Stimulated activated CD8-positive, alpha-beta memory T cell treated with anti-CD3 and anti-CD28 coated beads, Interleukin-12 subunit alpha, Interleukin-12 subunit beta, amount 100 ng/mL, for 4 hours (primary cell): ENCODE results near the gene TCF4.

Source experiments
- DNase-seq: peaks from one replicate; pipeline ENCODE4 v3.0.0-alpha.2; 2020; ENCODE audit warnings: low read depth

The TCF4 gene

GRCh38 chr18:55585920-55586561, 2.0 kb downstream of the TCF4 start:
- no peak for DNase-seq

GRCh38 chr18:55585065-55585919, 2.7 kb downstream of the TCF4 start:
- DNase-seq = no peak

- no peak for DNase-seq
Observed at GRCh38 chr18:55584201-55584600, 3.8 kb downstream of the TCF4 start.

- no peak for DNase-seq
Observed at GRCh38 chr18:55582325-55582724, 5.7 kb downstream of the TCF4 start.

- no peak for DNase-seq
Observed at GRCh38 chr18:55579501-55580270, 8.3 kb downstream of the TCF4 start.

- no peak for DNase-seq
Observed at GRCh38 chr18:55577812-55578539, 10.0 kb downstream of the TCF4 start.

GRCh38 chr18:55576001-55576400, 12.0 kb downstream of the TCF4 start:
- no peak for DNase-seq

- no peak for DNase-seq
Observed at GRCh38 chr18:55575066-55575465, 12.9 kb downstream of the TCF4 start.

GRCh38 chr18:55573386-55573785, 14.6 kb downstream of the TCF4 start:
- DNase-seq = no peak

GRCh38 chr18:55570966-55571365, 17.0 kb downstream of the TCF4 start:
- no peak for DNase-seq

- no peak for DNase-seq
Observed at GRCh38 chr18:55566456-55566935, 21.5 kb downstream of the TCF4 start.

- DNase-seq = no peak
Observed at GRCh38 chr18:55559739-55560138, 28.3 kb downstream of the TCF4 start.

- DNase-seq = no peak
Observed at GRCh38 chr18:55557211-55557610, 30.8 kb downstream of the TCF4 start.

- no peak for DNase-seq
Observed at GRCh38 chr18:55555395-55556027, 32.5 kb downstream of the TCF4 start.

GRCh38 chr18:55552526-55553189, 35.3 kb downstream of the TCF4 start:
- DNase-seq = no peak

GRCh38 chr18:55551227-55551626, 36.8 kb downstream of the TCF4 start:
- no peak for DNase-seq

GRCh38 chr18:55550471-55550870, 37.5 kb downstream of the TCF4 start:
- no peak for DNase-seq

- no peak for DNase-seq
Observed at GRCh38 chr18:55549474-55550104, 38.4 kb downstream of the TCF4 start.

- no peak for DNase-seq
Observed at GRCh38 chr18:55547705-55548056, 40.3 kb downstream of the TCF4 start.
